Adrenal gland (tissue), 5 donors: ENCODE data around the gene PLA2G4D.

ENCODE experiments used
- CTCF ChIP-seq, 6 experiments: fragments of 450-650 bp in 4 of 6; fragments of 200-600 bp in 2 of 6; sonication (generic) in 1 of 6; IDR thresholded peaks; 1 replicate in 5 of 6; 2 replicates in 1 of 6; pipeline versions ENCODE4 v1.5.1 to v1.8.0; 2016 to 2021; ENCODE audit warnings: antibody characterized with exemption in 6 of 6, mild to moderate bottlenecking in 2 of 6, moderate library complexity in 1 of 6
- POLR2A ChIP-seq, 2 donors: fragments of 450-650 bp; IDR thresholded peaks; one replicate each; pipeline ENCODE4 v1.6.1; 2017; ENCODE audit warnings: antibody characterized with exemption in 2 of 2, mild to moderate bottlenecking in 2 of 2, moderate library complexity in 1 of 2
- donor health status: DM: no; HTN: no; CAD: no.

GRCh38 chr15:42078903-42079302 lies 15.5 kb downstream of the PLA2G4D start:
- TF ChIP-seq CTCF (IDR thresholded peaks at IDR 0.05) = no peak
- no peak for TF ChIP-seq POLR2A (IDR thresholded peaks at IDR 0.05)
